Spinal cord (tissue), 10 donors: ENCODE measurements around the gene HBQ1. TPM values are rescaled to one million over a fixed set of nuclear protein-coding genes. Genes with fewer than 3 reads are reported as not detected.
"Not testable (repeated sequence)": the region's sequence is repeated elsewhere in the genome, so short reads cannot be mapped to it uniquely, and the experiment has no call there.

Experiments used
- DNase-seq, 6 donors: peaks; one replicate each; pipeline versions ENCODE4 v3.0.0 to v3.0.0-alpha.2; 2013 to 2015; ENCODE audit warnings: low spot score in 6 of 6, low read depth in 4 of 6
- H3K27ac ChIP-seq: one replicate; pipeline ENCODE4 v1.5.1; 2013; ENCODE audit warnings: low read depth, low read length, control low read depth
- H3K27me3 ChIP-seq: one replicate; pipeline ENCODE4 v1.6.1; 2013; ENCODE audit warnings: low read length; ENCODE audit not compliant: control insufficient read depth, insufficient read depth
- H3K36me3 ChIP-seq: one replicate; pipeline ENCODE4 v1.6.1; 2013; ENCODE audit warnings: low read length; ENCODE audit not compliant: control insufficient read depth, insufficient read depth
- H3K4me1 ChIP-seq: one replicate; pipeline ENCODE4 v1.6.1; 2013; ENCODE audit warnings: low read length; ENCODE audit not compliant: control insufficient read depth, insufficient read depth
- H3K4me3 ChIP-seq: one replicate; pipeline ENCODE4 v1.5.1; 2013; ENCODE audit warnings: low read depth, low read length, control low read depth
- H3K9me3 ChIP-seq: one replicate; pipeline ENCODE4 v1.6.1; 2013; ENCODE audit warnings: low read length; ENCODE audit not compliant: control insufficient read depth, insufficient read depth
- WGBS: methylation state at CpG from one replicate; pipeline ENCODE4 v1.1.5; 2013; ENCODE audit warnings: missing lambda C conversion rate; ENCODE audit not compliant: insufficient coverage; 5-methylcytosine and 5-hydroxymethylcytosine counted together
- polyA plus RNA-seq, 2 donors: library from polyadenylated mRNA; unstranded; fragments of 120-200 nt; gene quantifications; one replicate each; pipeline ENCODE4 v1.2.1, GENCODE V29; 2013; ENCODE audit not compliant: insufficient read length in 2 of 2
- total RNA-seq, 2 donors: library from RNA; depleted of rRNA in 1 of 2; stranded (reverse); fragments of 120-200 nt in 1 of 2; fragments of >200 nt in 1 of 2; gene quantifications; one replicate each; pipeline versions ENCODE4 v1.2.3 to v1.2.4, GENCODE V29; 2013 to 2014
- donor health status: healthy.

HBQ1 gene
- total and polyA plus RNA-seq, 4 donors = 6.4 to 11.6 (median 8.5) TPM

DNA sequence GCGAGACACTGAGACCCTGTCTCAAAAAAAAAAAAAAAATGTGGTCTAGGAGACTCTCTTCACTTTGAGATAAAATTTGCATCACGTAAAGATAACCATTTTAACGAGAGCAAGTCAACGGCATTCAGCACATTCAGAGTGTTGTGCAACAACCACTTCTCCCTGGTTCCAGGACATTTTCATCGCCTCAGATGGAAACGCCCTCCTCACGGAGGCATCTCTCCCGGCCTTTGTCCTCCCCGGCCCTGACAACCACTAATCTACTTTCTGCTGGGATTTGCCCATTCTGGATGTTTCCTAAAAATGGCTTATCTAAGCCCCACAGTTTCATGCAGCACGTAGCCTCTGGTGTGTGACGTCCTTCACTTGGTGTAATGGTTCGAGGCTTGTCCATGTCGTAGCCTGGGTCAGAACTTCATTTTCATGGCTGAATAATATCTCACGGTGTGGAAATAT lies 35.4 kb upstream of the HBQ1 start:
- WGBS = 89% methylated on average over 13 of the region's 14 CpGs
- Histone ChIP-seq H3K4me3 (no peak overlapping the region), H3K4me1 (peaks cover 9% of the 10 kb centered on the region)

DNA sequence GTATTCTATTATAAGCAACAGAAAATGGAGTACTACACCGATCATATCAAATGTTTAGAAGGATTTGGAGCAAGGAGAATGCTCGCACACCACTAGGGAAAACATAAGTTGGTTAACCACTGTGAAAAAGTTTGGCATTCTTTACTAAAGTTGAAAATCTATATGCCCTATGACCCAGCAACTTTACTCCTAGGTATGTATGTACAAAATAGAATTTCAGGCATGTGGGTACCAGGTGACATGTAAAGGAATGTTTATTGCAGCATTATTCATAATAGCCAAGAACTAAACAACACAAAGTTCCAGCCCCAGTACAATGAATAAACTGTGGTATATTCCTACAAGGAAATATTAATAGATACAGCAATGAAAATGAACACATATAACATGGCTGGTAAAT lies 33.6 kb upstream of the HBQ1 start:
- DNase-seq = no peak
- no CpG with 5 or more reads among the region's 2 CpGs for WGBS
- peaks cover 8% of the 10 kb centered on the region for H3K27me3 ChIP-seq

More for the DNA sequence above, 35.4 kb upstream of the HBQ1 start:
- no peak for DNase-seq
- Histone ChIP-seq H3K9me3 (no peaks in the 10 kb centered on the region), H3K36me3 (no peaks in the 10 kb centered on the region), H3K27ac (no peak overlapping the region), H3K27me3 (peaks cover 8% of the 10 kb centered on the region)

DNA sequence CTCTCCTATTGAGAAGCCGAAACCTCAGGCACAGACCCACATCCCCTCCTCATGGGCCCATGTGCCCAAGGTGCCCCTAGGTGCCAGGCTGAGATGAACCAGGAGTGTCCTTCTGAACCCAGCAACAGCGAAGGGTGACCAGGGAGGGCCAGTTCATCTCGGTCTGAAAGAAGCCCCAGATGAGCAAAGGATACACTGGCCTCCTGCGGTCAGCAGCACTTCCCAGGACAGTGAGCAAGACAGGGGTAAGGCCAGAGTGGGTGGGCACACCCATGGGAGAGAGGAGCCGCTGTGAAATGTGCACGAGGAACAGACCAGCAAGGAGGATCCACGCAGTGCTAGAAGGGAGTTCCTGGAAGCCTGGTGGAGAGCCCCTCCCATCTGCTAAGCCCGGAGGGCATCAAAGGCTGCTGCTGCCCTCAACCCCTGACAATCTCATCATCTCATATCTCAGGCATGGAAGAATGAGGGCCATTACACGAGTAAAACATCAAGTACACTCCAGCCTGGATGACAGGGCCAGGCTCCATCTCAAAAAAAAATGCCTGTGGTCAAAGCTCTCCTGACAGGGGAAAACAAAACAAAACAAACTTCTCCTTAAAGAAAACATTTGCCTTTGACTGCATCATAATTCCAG lies 31.1 kb upstream of the HBQ1 start:
- Histone ChIP-seq H3K27me3 (peaks cover 8% of the 10 kb centered on the region), H3K36me3 (no peaks in the 10 kb centered on the region), H3K9me3 (no peaks in the 10 kb centered on the region), H3K4me3 (no peak overlapping the region), H3K27ac (no peak overlapping the region), H3K4me1 (peaks cover under 1% of the 10 kb centered on the region)
- WGBS = 59% methylated on average over 8 of the region's 9 CpGs
- DNase-seq = no peak

More for the DNA sequence above, 33.6 kb upstream of the HBQ1 start:
- Histone ChIP-seq H3K27ac (no peak overlapping the region), H3K9me3 (no peaks in the 10 kb centered on the region), H3K36me3 (no peaks in the 10 kb centered on the region), H3K4me1 (peaks cover 9% of the 10 kb centered on the region), H3K4me3 (no peak overlapping the region)

DNA sequence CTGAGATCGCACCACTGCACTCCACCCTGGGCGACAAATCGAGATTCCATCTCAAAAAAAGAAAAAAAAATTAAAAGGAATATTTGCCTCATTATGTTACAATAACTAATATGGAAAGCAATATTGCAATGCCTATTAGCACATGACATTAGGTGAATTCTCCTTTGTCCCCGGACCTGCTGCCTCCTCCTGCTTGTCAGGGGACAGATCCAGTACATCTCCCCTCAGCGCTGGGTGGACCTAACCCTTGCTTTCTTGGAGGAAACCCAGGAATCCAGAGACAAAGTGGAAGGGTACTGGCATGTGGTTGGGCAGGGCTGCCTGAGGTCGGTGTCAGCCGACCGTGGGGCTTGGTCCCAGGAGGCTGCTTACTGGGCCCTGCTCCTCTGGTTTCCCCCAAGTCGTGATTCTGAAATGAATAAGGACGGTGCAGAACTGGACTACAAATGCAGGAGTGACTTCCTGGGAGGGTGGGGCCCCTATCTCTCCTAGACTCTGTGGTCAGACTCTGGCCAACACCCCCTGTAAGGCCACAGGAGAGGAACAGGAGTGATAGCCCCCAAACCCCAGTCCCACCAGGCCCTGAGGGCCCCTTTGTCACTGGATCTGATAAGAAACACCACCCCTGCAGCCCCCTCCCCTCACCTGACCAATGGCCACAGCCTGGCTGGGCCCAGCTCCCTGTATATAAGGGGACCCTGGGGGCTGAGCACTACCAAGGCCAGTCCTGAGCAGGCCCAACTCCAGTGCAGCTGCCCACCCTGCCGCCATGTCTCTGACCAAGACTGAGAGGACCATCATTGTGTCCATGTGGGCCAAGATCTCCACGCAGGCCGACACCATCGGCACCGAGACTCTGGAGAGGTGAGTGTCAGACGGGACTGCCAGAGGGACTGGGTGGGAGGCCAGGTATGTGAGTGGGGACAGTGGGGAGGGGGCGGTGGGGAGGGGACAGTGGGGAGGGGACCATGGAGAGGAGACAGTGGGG lies 27.8 kb upstream of the HBQ1 start, which contains the start of gene HBZ:
HBZ (plus strand) TSS at position 504 of the 988 bp plus-strand sequence; CDS start at position 770, 266 bp downstream.
- no peak within 1 kb of the TSS for H3K27ac ChIP-seq
- H3K36me3 ChIP-seq = no peaks in the 10 kb centered on the region
- no peaks in the 10 kb centered on the region for H3K9me3 ChIP-seq
- no peak within 1 kb of the TSS for H3K4me3 ChIP-seq
- WGBS = 86% methylated on average over 13 of the region's 17 CpGs
- peaks cover 11% of the 10 kb centered on the region for H3K4me1 ChIP-seq
- no peak for DNase-seq
- peaks cover 35% of the 10 kb centered on the region for H3K27me3 ChIP-seq

DNA sequence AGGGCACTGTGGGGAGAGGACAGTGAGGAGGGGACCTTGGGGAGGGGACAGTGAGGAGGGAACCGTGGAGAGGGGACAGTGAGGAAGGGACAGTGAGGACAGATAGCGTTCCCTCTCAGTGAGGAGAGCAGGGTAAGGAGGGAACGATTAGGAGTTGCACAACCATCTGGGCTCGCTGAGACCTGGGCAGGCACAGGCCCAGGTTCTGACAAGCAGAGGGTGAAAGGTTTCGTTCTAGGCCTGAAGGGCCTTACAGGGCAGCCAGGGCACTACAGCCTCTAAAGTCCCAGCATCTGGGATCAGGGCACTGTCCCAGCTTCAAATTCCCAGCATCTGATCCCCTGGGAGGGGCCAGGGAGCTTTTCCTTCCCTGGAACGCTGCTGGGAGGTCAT lies 27.1 kb upstream of the HBQ1 start:
- H3K36me3 ChIP-seq, H3K4me3 ChIP-seq, DNase-seq, H3K9me3 ChIP-seq, H3K27ac ChIP-seq: not testable (repeated sequence)
- WGBS = 53% methylated on average over 2 of the region's 6 CpGs
- Histone ChIP-seq H3K27me3 (peaks cover 39% of the 10 kb centered on the region), H3K4me1 (peaks cover 11% of the 10 kb centered on the region)

DNA sequence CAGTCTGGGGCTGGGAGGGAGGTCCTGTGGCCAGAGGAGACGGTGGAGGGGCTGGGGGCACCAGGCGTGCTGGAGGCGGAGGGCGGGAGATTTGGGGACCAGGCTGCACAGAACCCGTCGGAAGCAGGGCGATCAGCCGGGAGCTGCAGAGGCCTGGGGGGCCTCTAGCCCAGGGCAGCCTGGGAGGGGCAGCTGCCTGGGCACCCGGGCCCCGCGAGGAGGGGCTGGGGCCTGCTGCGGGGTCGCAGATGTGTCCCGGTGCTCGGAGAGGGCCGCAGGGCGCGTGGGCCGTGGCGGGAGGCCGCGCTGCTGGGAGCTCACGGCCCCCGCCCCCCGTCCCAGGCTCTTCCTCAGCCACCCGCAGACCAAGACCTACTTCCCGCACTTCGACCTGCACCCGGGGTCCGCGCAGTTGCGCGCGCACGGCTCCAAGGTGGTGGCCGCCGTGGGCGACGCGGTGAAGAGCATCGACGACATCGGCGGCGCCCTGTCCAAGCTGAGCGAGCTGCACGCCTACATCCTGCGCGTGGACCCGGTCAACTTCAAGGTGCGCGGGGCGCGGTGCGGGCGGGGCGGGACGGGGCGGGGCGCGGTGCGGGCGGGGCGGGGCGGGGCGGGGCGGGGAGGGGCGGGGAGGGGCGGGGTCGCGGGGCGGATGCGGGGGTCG lies 26.6 kb upstream of the HBQ1 start:
- peaks cover 39% of the 10 kb centered on the region for H3K27me3 ChIP-seq
- H3K9me3 ChIP-seq, H3K36me3 ChIP-seq, DNase-seq, H3K27ac ChIP-seq, H3K4me3 ChIP-seq: not testable (repeated sequence)
- WGBS = no CpG with 5 or more reads among the region's 74 CpGs
- peaks cover 11% of the 10 kb centered on the region for H3K4me1 ChIP-seq

DNA sequence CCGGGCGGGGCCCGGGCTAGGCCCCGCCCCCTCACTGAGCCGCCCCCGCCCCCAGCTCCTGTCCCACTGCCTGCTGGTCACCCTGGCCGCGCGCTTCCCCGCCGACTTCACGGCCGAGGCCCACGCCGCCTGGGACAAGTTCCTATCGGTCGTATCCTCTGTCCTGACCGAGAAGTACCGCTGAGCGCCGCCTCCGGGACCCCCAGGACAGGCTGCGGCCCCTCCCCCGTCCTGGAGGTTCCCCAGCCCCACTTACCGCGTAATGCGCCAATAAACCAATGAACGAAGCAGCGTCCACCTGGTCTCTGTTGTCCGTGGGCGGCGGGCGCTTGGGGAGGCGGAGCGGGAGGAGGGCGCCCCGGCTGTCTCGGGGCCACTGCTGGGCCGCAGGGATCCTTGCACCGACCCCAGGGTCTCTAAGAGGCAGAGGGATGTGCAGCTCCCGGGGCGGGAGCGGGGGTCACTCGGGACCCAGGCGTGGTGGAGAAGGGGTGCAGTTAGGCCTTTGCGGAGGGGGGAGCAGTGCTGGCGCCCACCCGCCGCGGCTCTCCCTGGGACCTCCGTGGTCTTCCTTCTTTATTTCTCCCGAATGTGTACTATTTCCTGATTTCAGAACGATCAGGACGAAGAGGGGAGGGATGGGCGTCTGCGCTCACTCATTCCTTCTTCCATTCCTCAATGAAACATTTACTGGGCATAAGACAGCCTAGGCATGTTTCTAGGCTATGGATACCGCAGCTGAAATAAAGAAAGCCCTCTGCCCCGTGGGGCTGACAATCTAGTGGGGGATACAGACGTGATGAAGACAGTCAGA lies 25.8 kb upstream of the HBQ1 start:
- no peaks in the 10 kb centered on the region for H3K9me3 ChIP-seq
- peak overlapping the region; percentile 24 for H3K4me3 ChIP-seq
- no peak overlapping the region for H3K27ac ChIP-seq
- peaks cover 11% of the 10 kb centered on the region for H3K4me1 ChIP-seq
- H3K27me3 ChIP-seq = peaks cover 40% of the 10 kb centered on the region
- peak in 2 of 6 donors; percentile 52 for DNase-seq
- H3K36me3 ChIP-seq = no peaks in the 10 kb centered on the region
- WGBS = under 1% methylated on average over 40 of the region's 59 CpGs

DNA sequence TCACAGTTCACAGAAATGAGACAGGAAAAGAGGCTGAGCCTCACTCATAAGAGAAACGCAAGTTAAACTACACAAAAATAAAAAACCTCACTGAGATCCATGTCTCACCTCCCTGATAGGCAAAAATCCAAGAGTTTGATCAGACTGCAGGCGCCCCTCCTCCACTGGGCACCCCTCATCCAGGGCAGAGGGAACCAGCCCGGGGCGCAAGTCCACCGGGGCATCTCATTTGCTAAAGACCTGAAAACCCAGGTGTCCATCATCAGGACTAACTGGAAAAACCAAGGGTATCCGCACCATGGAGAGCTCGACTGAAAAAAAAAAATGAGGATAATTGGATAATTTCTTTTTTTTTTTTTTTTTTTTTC lies 25.2 kb upstream of the HBQ1 start:
- 29% methylated on average over 1 of the region's 7 CpGs for WGBS
- no peak for DNase-seq
- no peaks in the 10 kb centered on the region for H3K36me3 ChIP-seq
- H3K4me1 ChIP-seq = peaks cover 11% of the 10 kb centered on the region
- no peaks in the 10 kb centered on the region for H3K9me3 ChIP-seq
- no peak overlapping the region for H3K27ac ChIP-seq
- H3K4me3 ChIP-seq = peak overlapping the region; percentile 24
- peaks cover 41% of the 10 kb centered on the region for H3K27me3 ChIP-seq
